Fibroblast of lung (primary cell): ENCODE results near the gene EYS. TPM values are rescaled to one million over a fixed set of nuclear protein-coding genes. Genes with fewer than 3 reads are reported as not detected.

Experiments
- DNase-seq, 2 donors: peaks; one replicate each; pipeline versions ENCODE4 v3.0.0 to v3.0.0-alpha.2; 2010; ENCODE audit warnings: low read depth in 2 of 2
- H2AFZ ChIP-seq: 2 replicates; pipeline ENCODE4 v1.5.1; 2012; ENCODE audit warnings: low read length, control low read depth, inconsistent platforms
- H3K27ac ChIP-seq: 2 replicates; pipeline ENCODE4 v1.5.1; 2011; ENCODE audit warnings: low read length, control low read depth; ENCODE audit not compliant: insufficient read depth
- H3K27me3 ChIP-seq: 2 replicates; pipeline ENCODE4 v1.5.1; 2011; ENCODE audit warnings: mild to moderate bottlenecking, low read length; ENCODE audit not compliant: control insufficient read depth, insufficient read depth
- H3K36me3 ChIP-seq: 2 replicates; pipeline ENCODE4 v1.5.1; 2011; ENCODE audit warnings: low read length; ENCODE audit not compliant: control insufficient read depth, insufficient read depth
- H3K4me1 ChIP-seq: 2 replicates; pipeline ENCODE4 v1.5.1; 2011; ENCODE audit warnings: low read length; ENCODE audit not compliant: control insufficient read depth, insufficient read depth; ENCODE audit errors: extremely low read depth
- H3K4me2 ChIP-seq: 2 replicates; pipeline ENCODE4 v1.5.1; 2011; ENCODE audit warnings: low read length, control low read depth; ENCODE audit not compliant: insufficient read depth; ENCODE audit errors: extremely low read depth
- H3K4me3 ChIP-seq, 4 experiments: fragments of 200-600 bp in 1 of 4; sonication (generic) in 1 of 4; replicated peaks in 1 of 4; 2 replicates each; pipeline ENCODE4 v1.5.1; 2011 to 2016; ENCODE audit warnings: low read length in 4 of 4, low read depth in 3 of 4, mild to moderate bottlenecking in 3 of 4, control low read depth in 2 of 4, inconsistent platforms in 1 of 4, mixed read lengths in 1 of 4; ENCODE audit not compliant: insufficient read depth in 1 of 4; ENCODE audit errors: control extremely low read depth in 1 of 4
- H3K79me2 ChIP-seq: 2 replicates; pipeline ENCODE4 v1.5.1; 2012; ENCODE audit warnings: mild to moderate bottlenecking, low read length, inconsistent platforms; ENCODE audit not compliant: control insufficient read depth, insufficient read depth
- H3K9ac ChIP-seq: 2 replicates; pipeline ENCODE4 v1.5.1; 2011; ENCODE audit warnings: mild to moderate bottlenecking, low read length, control low read depth; ENCODE audit not compliant: insufficient read depth
- H3K9me3 ChIP-seq: 2 replicates; pipeline ENCODE4 v1.5.1; 2012; ENCODE audit warnings: low read depth, low read length; ENCODE audit not compliant: control insufficient read depth, insufficient read depth
- H4K20me1 ChIP-seq: 2 replicates; pipeline ENCODE4 v1.5.1; 2011; ENCODE audit warnings: low read length; ENCODE audit not compliant: control insufficient read depth, insufficient read depth; ENCODE audit errors: extremely low read depth
- CTCF ChIP-seq, 2 donors: IDR thresholded peaks in 1 of 2; conservative IDR thresholded peaks in 1 of 2; 1 replicate in 1 of 2; 2 replicates in 1 of 2; pipeline ENCODE4 v1.5.1; 2011 to 2012; ENCODE audit warnings: low read length in 2 of 2, control low read depth in 1 of 2, inconsistent platforms in 1 of 2, low read depth in 1 of 2, mild to moderate bottlenecking in 1 of 2
- EZH2 ChIP-seq: IDR thresholded peaks from 2 replicates; pipeline ENCODE4 v1.5.1; 2012; ENCODE audit warnings: low read length, control low read depth, mild to moderate bottlenecking; ENCODE audit errors: missing control alignments
- polyA plus RNA-seq, 2 donors: library from polyadenylated mRNA; depleted of rRNA in 1 of 2; stranded (reverse) in 1 of 2; unstranded in 1 of 2; fragments of >200 nt; gene quantifications; 2 replicates each; pipeline ENCODE4 v1.2.1, GENCODE V29; 2011 to 2012; ENCODE audit warnings: missing spikeins in 1 of 2
- total RNA-seq: library from RNA; depleted of rRNA; stranded (reverse); fragments of >200 nt; gene quantifications from 2 replicates; pipeline ENCODE4 v1.2.1, GENCODE V29; 2014

EYS gene
- total and polyA plus RNA-seq, 2 donors (not counting 1 experiment from before 2014, with no cell fraction given): under 0.01 TPM; not detected in 1

GRCh38 chr6:64732888-64733287 lies 974.1 kb downstream of the EYS start:
- peak in 1 of 2 donors; percentile 19 for DNase-seq

GRCh38 chr6:64729522-64729921 lies 977.5 kb downstream of the EYS start:
- Histone ChIP-seq H3K27me3 (no peaks in the 10 kb centered on the region), H3K9me3 (no peaks in the 10 kb centered on the region), H2AFZ (no peak overlapping the region), H4K20me1 (no peaks in the 10 kb centered on the region), H3K4me1 (no peaks in the 10 kb centered on the region), H3K36me3 (no peaks in the 10 kb centered on the region), H3K79me2 (no peaks in the 10 kb centered on the region), H3K27ac (no peak overlapping the region), H3K4me3 (no peak overlapping the region), H3K9ac (no peak overlapping the region), H3K4me2 (no peak overlapping the region)
- TF ChIP-seq EZH2: no peak
- no peak for TF ChIP-seq CTCF (conservative IDR thresholded peaks at IDR 0.05 in 1 of 2, IDR thresholded peaks at IDR 0.05 in 1 of 2; ENCODE audit: low read depth in 1 of 2, low read length in 2 of 2)
- no peak for DNase-seq

More at GRCh38 chr6:64732888-64733287, 974.1 kb downstream of the EYS start:
- H3K4me3 ChIP-seq: no peak overlapping the region
- TF ChIP-seq CTCF (conservative IDR thresholded peaks at IDR 0.05 in 1 of 2, IDR thresholded peaks at IDR 0.05 in 1 of 2; ENCODE audit: low read depth in 1 of 2, low read length in 2 of 2): no peak
- no peak for TF ChIP-seq EZH2
- no peaks in the 10 kb centered on the region for H3K9me3 ChIP-seq
- H3K79me2 ChIP-seq: no peaks in the 10 kb centered on the region
- no peaks in the 10 kb centered on the region for H3K4me1 ChIP-seq
- H3K9ac ChIP-seq: no peak overlapping the region
- no peak overlapping the region for H2AFZ ChIP-seq
- H3K36me3 ChIP-seq: no peaks in the 10 kb centered on the region
- H3K27ac ChIP-seq: no peak overlapping the region
- no peak overlapping the region for H3K4me2 ChIP-seq
- H4K20me1 ChIP-seq: no peaks in the 10 kb centered on the region
- H3K27me3 ChIP-seq: no peaks in the 10 kb centered on the region

- no peaks in the 10 kb centered on the region for H3K4me1 ChIP-seq
Observed at GRCh38 chr6:64727075-64727474, 980.0 kb downstream of the EYS start.

More at GRCh38 chr6:64727075-64727474, 980.0 kb downstream of the EYS start:
- Histone ChIP-seq H3K79me2 (no peaks in the 10 kb centered on the region), H3K9me3 (no peaks in the 10 kb centered on the region), H3K9ac (no peak overlapping the region), H4K20me1 (no peaks in the 10 kb centered on the region), H2AFZ (no peak overlapping the region), H3K36me3 (no peaks in the 10 kb centered on the region), H3K27ac (no peak overlapping the region), H3K27me3 (no peaks in the 10 kb centered on the region), H3K4me3 (no peak overlapping the region), H3K4me2 (no peak overlapping the region)
- TF ChIP-seq EZH2: no peak
- no peak for TF ChIP-seq CTCF (conservative IDR thresholded peaks at IDR 0.05 in 1 of 2, IDR thresholded peaks at IDR 0.05 in 1 of 2; ENCODE audit: low read depth in 1 of 2, low read length in 2 of 2)
- DNase-seq: no peak
